Measurements from ENCODE around the gene SDHB. TPM values are rescaled to one million over a fixed set of nuclear protein-coding genes. Genes with fewer than 3 reads are reported as not detected.

SDHB gene
- total and polyA plus RNA-seq, 2 of the 13 experiments (the other 11 are each of a cell fraction or from before 2014, with no cell fraction given), result 136 to 142 TPM

- FAIRE-seq, result no peak
- 49% methylated on average over 6 of the region's 11 CpGs for WGBS (ENCODE audit: low lambda C conversion rate)
- in situ Hi-C loops (cut with HindIII; ENCODE audit: extremely low pct_ligation_motif_present, low pct_unique_long_range_greater_than_20kb), result loop anchor here (25.0 kb wide), 1 partner anchor 265 kb away; the partner anchor contains the start of gene PADI3
- no peak for ATAC-seq
- POLR2A ChIA-PET, result no interaction called here
- intact Hi-C loops (cut with micrococcal nuclease; ENCODE audit: unreplicated experiment), result no loop called here
- H3K4me1 ChIP-seq (ENCODE audit: insufficient read depth, low read length), result no peaks in the 10 kb centered on the region
- H3K4me3 ChIP-seq (replicated peaks in 1 of 3; ENCODE audit: insufficient read depth in 1 of 3, low read depth in 2 of 3, low read length in 3 of 3), result no peak overlapping the region
- no peak overlapping the region for H3K4me2 ChIP-seq (ENCODE audit: low read depth, low read length)
- BruUV-seq (replicated peaks), result no TSS peak
- no peak overlapping the region for H3K9ac ChIP-seq (ENCODE audit: insufficient read depth, low read depth, low read length)
- H3K27me3 ChIP-seq (ENCODE audit: control insufficient read depth in 1 of 2, insufficient read depth in 2 of 2, low read length in 2 of 2), result peaks cover 1 to 4% of the 10 kb centered on the region in 2 experiments; a peak in 2 of 5 replicates
- no peaks in the 10 kb centered on the region for H3K79me2 ChIP-seq (ENCODE audit: insufficient read depth, low read length)
- H2AFZ ChIP-seq (ENCODE audit: low read length), result no peak overlapping the region
- H3K36me3 ChIP-seq (replicated peaks in 1 of 2; ENCODE audit: control insufficient read depth in 1 of 2, insufficient read depth in 2 of 2, low read length in 2 of 2), result no peaks in the 10 kb centered on the region
- H4K20me1 ChIP-seq (ENCODE audit: insufficient read depth, low read length), result no peaks in the 10 kb centered on the region; the same call in 1 of the 2 replicates
- no peak for DNase-seq (ENCODE audit: low spot score)
- CTCF ChIA-PET (ENCODE audit: low intra/inter-chr PET ratio, low total read pairs), result no interaction called here
- no peak overlapping the region for H3K27ac ChIP-seq (ENCODE audit: extremely low read length, insufficient read depth, low read length)
- no peaks in the 10 kb centered on the region for H3K9me3 ChIP-seq (ENCODE audit: low read length)
- no peak for TF ChIP-seq SP4 (CRISPR knock-in tag; IDR thresholded peaks at IDR 0.05)
- TF ChIP-seq MYPOP (CRISPR knock-in tag; IDR thresholded peaks at IDR 0.05), result no peak
- TF ChIP-seq POGZ (CRISPR knock-in tag; IDR thresholded peaks at IDR 0.05), result no peak
- TF ChIP-seq ZNF660 (CRISPR knock-in tag; IDR thresholded peaks at IDR 0.05; ENCODE audit: borderline replicate concordance, low read depth), result no peak
- no peak for TF ChIP-seq ZNF577 (CRISPR knock-in tag; IDR thresholded peaks at IDR 0.05; ENCODE audit: borderline replicate concordance, low read depth)
- no peak for TF ChIP-seq BATF2 (CRISPR knock-in tag; IDR thresholded peaks at IDR 0.05)
- TF ChIP-seq FOXK1 (CRISPR knock-in tag; IDR thresholded peaks at IDR 0.05; ENCODE audit: borderline replicate concordance, low read depth), result no peak
- no peak for TF ChIP-seq HOXA9 (CRISPR knock-in tag; IDR thresholded peaks at IDR 0.05; ENCODE audit: borderline replicate concordance)
These were observed 81.5 kb downstream of the SDHB start for GRCh38 chr1:16972189-16972895.

Data from HepG2 (cell line).